Chondrocyte (in vitro differentiated cells): ENCODE data around the gene LRCH3. TPM values are rescaled to one million over a fixed set of nuclear protein-coding genes. Genes with fewer than 3 reads are reported as not detected.

Source experiments
- DNase-seq: peaks from one replicate; pipeline ENCODE4 v3.0.0; 2021; ENCODE audit warnings: mixed read lengths, low spot score
- H3K27ac Mint-ChIP-seq: one replicate; pipeline ENCODE4 v1.8.0; 2021; ENCODE audit warnings: mild to moderate bottlenecking, moderate library complexity, mixed read lengths; ENCODE audit not compliant: unreplicated experiment
- H3K27me3 Mint-ChIP-seq: 2 replicates; pipeline ENCODE4 v1.8.0; 2021; ENCODE audit warnings: low read depth, mixed read lengths
- H3K36me3 Mint-ChIP-seq: 2 replicates; pipeline ENCODE4 v1.8.0; 2021; ENCODE audit warnings: low read depth, mixed read lengths
- H3K4me1 Mint-ChIP-seq: 2 replicates; pipeline ENCODE4 v1.8.0; 2021; ENCODE audit warnings: low read depth, mild to moderate bottlenecking, mixed read lengths
- H3K4me3 Mint-ChIP-seq: one replicate; pipeline ENCODE4 v1.8.0; 2021; ENCODE audit warnings: mild to moderate bottlenecking, moderate library complexity, mixed read lengths; ENCODE audit not compliant: unreplicated experiment
- H3K9me3 Mint-ChIP-seq: 2 replicates; pipeline ENCODE4 v1.8.0; 2021; ENCODE audit warnings: low read depth, mixed read lengths
- total RNA-seq: library from RNA; stranded (reverse); gene quantifications from 3 replicates; pipeline ENCODE4 v1.2.1, GENCODE V29; 2021
- TF ChIP-seq, protein P1 (sequence below): fragments of 200-600 bp; sonication (generic); IDR thresholded peaks from 2 replicates; pipeline ENCODE4 v1.5.0; 2021; ENCODE audit warnings: antibody characterized with exemption, mild to moderate bottlenecking, moderate library complexity

LRCH3 gene
- total RNA-seq, 1 donor from 2014 or later = 49.8 TPM

GRCh38 chr3:197877902-197878301 lies 86.8 kb downstream of the LRCH3 start:
- Mint-ChIP-seq H3K4me3 (no peak overlapping the region), H3K27me3 (no peaks in the 10 kb centered on the region), H3K27ac (no peak overlapping the region), H3K9me3 (no peaks in the 10 kb centered on the region), H3K4me1 (peaks cover 4% of the 10 kb centered on the region), H3K36me3 (peaks cover 27% of the 10 kb centered on the region)
- no peak for DNase-seq
- TF ChIP-seq, protein P1, sequence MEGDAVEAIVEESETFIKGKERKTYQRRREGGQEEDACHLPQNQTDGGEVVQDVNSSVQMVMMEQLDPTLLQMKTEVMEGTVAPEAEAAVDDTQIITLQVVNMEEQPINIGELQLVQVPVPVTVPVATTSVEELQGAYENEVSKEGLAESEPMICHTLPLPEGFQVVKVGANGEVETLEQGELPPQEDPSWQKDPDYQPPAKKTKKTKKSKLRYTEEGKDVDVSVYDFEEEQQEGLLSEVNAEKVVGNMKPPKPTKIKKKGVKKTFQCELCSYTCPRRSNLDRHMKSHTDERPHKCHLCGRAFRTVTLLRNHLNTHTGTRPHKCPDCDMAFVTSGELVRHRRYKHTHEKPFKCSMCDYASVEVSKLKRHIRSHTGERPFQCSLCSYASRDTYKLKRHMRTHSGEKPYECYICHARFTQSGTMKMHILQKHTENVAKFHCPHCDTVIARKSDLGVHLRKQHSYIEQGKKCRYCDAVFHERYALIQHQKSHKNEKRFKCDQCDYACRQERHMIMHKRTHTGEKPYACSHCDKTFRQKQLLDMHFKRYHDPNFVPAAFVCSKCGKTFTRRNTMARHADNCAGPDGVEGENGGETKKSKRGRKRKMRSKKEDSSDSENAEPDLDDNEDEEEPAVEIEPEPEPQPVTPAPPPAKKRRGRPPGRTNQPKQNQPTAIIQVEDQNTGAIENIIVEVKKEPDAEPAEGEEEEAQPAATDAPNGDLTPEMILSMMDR = no peak

GRCh38 chr3:197878427-197878826 lies 87.4 kb downstream of the LRCH3 start:
- Mint-ChIP-seq H3K36me3 (peaks cover 26% of the 10 kb centered on the region), H3K27ac (no peak overlapping the region), H3K9me3 (no peaks in the 10 kb centered on the region), H3K4me3 (no peak overlapping the region), H3K4me1 (peaks cover 4% of the 10 kb centered on the region), H3K27me3 (no peaks in the 10 kb centered on the region)
- DNase-seq = no peak
- TF ChIP-seq, protein P1 = no peak

DNA sequence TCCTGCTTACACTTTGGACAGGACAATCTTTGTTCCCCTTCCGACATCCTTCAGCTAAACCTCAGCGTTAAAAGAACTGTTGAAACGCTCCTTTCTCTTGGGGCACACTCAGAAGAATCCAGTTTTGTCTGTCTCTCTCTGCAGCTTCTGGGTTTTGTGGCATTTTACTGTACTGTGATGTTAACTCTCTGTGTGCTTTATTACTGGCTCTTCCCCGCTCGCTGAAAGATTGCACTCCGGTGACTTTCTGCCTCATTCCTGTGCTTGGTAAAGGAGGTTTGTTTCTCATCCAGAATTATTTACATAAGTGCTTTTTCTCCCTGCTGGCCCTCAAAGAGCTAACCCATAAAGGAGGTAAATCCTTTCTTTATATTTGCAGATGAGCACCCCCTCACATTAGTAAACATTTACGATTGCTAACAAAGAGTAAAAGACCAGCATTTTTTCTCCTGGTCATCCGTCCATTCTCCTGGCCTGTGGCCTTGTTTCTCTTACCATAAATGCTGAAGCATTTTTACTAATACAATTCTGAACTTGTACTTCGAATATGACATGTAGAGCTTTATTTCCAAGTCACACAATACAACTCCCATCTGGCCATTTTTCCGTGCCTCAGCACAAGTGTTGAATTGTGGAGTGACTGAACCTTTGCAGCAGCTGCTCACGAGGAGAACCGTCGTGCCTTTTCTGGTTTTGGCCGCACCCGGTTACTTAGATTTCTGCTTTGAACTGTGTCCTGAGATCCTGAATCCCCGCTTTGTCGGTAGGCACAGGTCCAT lies 89.6 kb downstream of the LRCH3 start:
- no peaks in the 10 kb centered on the region for H3K27me3 Mint-ChIP-seq
- DNase-seq = no peak
- H3K4me3 Mint-ChIP-seq = no peak overlapping the region
- no peaks in the 10 kb centered on the region for H3K9me3 Mint-ChIP-seq
- H3K4me1 Mint-ChIP-seq = peaks cover 4% of the 10 kb centered on the region
- H3K27ac Mint-ChIP-seq = no peak overlapping the region
- TF ChIP-seq, protein P1 = no peak
- peaks cover 32% of the 10 kb centered on the region for H3K36me3 Mint-ChIP-seq

DNA sequence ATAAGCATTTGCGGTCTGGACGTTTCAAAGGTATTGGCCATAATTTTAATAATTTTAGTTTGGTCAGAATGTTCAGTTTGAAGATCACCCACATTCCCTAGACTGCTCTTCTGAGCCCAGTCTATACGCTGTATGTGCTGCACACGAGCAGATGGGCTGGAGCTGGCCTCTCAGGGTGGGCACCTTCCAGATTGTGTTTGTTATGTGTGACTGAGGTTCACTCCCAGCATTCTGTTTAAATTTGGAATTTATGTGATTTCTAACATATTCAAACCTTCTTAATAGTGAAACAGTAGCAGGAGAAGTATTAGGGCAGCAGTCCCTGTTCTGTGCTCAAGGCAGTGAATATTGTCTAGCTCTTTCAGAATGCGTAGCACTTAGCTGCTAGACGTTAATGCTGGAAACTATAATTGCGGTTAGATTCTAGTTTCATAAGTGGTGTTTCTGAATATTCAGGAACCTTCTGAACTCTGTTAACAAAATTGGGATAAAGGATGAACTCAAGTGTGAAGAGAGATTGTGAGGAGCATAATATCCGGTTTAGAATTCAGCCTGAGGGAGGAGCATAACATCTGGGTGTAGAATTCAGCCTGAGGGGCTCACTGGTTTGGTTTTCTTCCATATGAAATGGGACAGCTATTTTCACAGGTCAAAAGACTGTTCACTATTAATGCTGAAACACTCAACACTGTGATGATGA lies 90.4 kb downstream of the LRCH3 start:
- no peak overlapping the region for H3K4me3 Mint-ChIP-seq
- DNase-seq = no peak
- no peaks in the 10 kb centered on the region for H3K9me3 Mint-ChIP-seq
- peaks cover 35% of the 10 kb centered on the region for H3K36me3 Mint-ChIP-seq
- TF ChIP-seq, protein P1 = no peak
- H3K27me3 Mint-ChIP-seq = no peaks in the 10 kb centered on the region
- H3K27ac Mint-ChIP-seq = no peak overlapping the region
- peaks cover 4% of the 10 kb centered on the region for H3K4me1 Mint-ChIP-seq

- H3K9me3 Mint-ChIP-seq = no peaks in the 10 kb centered on the region
Observed at GRCh38 chr3:197881970-197882338, 90.9 kb downstream of the LRCH3 start.

More at GRCh38 chr3:197881970-197882338, 90.9 kb downstream of the LRCH3 start:
- no peak overlapping the region for H3K4me3 Mint-ChIP-seq
- H3K4me1 Mint-ChIP-seq = peaks cover 4% of the 10 kb centered on the region
- no peaks in the 10 kb centered on the region for H3K27me3 Mint-ChIP-seq
- no peak overlapping the region for H3K27ac Mint-ChIP-seq
- no peak for DNase-seq
- peaks cover 35% of the 10 kb centered on the region for H3K36me3 Mint-ChIP-seq
- TF ChIP-seq, protein P1 = no peak
